Left cardiac atrium (tissue), 4 donors: ENCODE data around the gene TNFRSF19. TPM values are rescaled to one million over a fixed set of nuclear protein-coding genes. Genes with fewer than 3 reads are reported as not detected.

Experiments
- ATAC-seq, 2 donors: fragments of 200-7000 bp; cut with Tn5 transposase; one replicate each; pipeline ENCODE4 v1.9.1; 2020; ENCODE audit warnings: mild to moderate bottlenecking in 2 of 2, moderate library complexity in 2 of 2
- DNase-seq: peaks from one replicate; pipeline ENCODE4 v3.0.0-alpha.2; 2020
- intact Hi-C, 2 donors: fragments of 100-400 bp; cut with DNase I; formaldehyde crosslinking; loops; one replicate each; pipeline versions ENCODE4 v1.14.1 to v1.15.1; 2022 to 2023
- total RNA-seq, 2 donors: library from RNA; stranded (reverse); fragmentation: NEBNext Ultra II Directional; extraction: Animal tissue kit (Norgen Biotek cat#: 25700); gene quantifications; one replicate each; pipeline ENCODE4 v1.2.1, GENCODE V29; 2021
- donor health status: DM: no; HTN: yes; CAD: no.
- donor health status: DM: no; HTN: yes; CAD: no; lungs with severe emphysema.
- donor health status: DM: yes; HTN: yes; CAD: no.
- donor health status: Dilated cardiomyopathy.

TNFRSF19 gene
- total RNA-seq, 2 donors from 2014 or later: 35.6 to 45.7 TPM

GRCh38 chr13:23637829-23638228 is 67.6 kb downstream of the TNFRSF19 start:
- DNase-seq (no peak), ATAC-seq (peak in 1 of 2 donors; percentile 23)
- intact Hi-C loops: no loop called here

- no peak for DNase-seq
- intact Hi-C loops: no loop called here
- peak in 1 of 2 donors; percentile 26 for ATAC-seq
Observed at GRCh38 chr13:23639674-23640073, 69.5 kb downstream of the TNFRSF19 start.

- intact Hi-C loops: no loop called here
Observed at GRCh38 chr13:23642110-23642509, 71.9 kb downstream of the TNFRSF19 start.

GRCh38 chr13:23643338-23644125 is 73.3 kb downstream of the TNFRSF19 start:
- ATAC-seq: no peak
- DNase-seq: no peak
- intact Hi-C loops: no loop called here

More at GRCh38 chr13:23642110-23642509, 71.9 kb downstream of the TNFRSF19 start:
- ATAC-seq: no peak
- no peak for DNase-seq

- intact Hi-C loops: no loop called here
- no peak for ATAC-seq
Observed at GRCh38 chr13:23644126-23644419, 73.9 kb downstream of the TNFRSF19 start.

GRCh38 chr13:23644527-23645138 is 74.4 kb downstream of the TNFRSF19 start:
- intact Hi-C loops: no loop called here
- ATAC-seq: peak in 1 of 2 donors; percentile 62
- no peak for DNase-seq

More at GRCh38 chr13:23644126-23644419, 73.9 kb downstream of the TNFRSF19 start:
- DNase-seq: no peak

- intact Hi-C loops: no loop called here
- ATAC-seq (no peak), DNase-seq (no peak)
Observed at GRCh38 chr13:23645851-23646250, 75.6 kb downstream of the TNFRSF19 start.

GRCh38 chr13:23651439-23651838 is 81.2 kb downstream of the TNFRSF19 start:
- ATAC-seq (no peak), DNase-seq (no peak)
- intact Hi-C loops: no loop called here

GRCh38 chr13:23651887-23652286 is 81.7 kb downstream of the TNFRSF19 start:
- intact Hi-C loops: no loop called here
- ATAC-seq: no peak
- no peak for DNase-seq

GRCh38 chr13:23652909-23653726 is 82.9 kb downstream of the TNFRSF19 start:
- DNase-seq (no peak), ATAC-seq (peak in 1 of 2 donors; percentile 35)
- intact Hi-C loops: no loop called here

- ATAC-seq (peak; percentile 38 to 85), DNase-seq (peak; percentile 55)
- intact Hi-C loops: loop anchor here in 1 of 2 donors (5.0 kb wide), 1 partner anchor 32 kb away; no protein-coding TSS in a partner anchor
Observed at GRCh38 chr13:23654111-23655110, 84.2 kb downstream of the TNFRSF19 start.

- intact Hi-C loops: loop anchor here in 1 of 2 donors (5.0 kb wide), 1 partner anchor 33 kb away; no protein-coding TSS in a partner anchor
- ATAC-seq (no peak), DNase-seq (no peak)
Observed at GRCh38 chr13:23655321-23655720, 85.1 kb downstream of the TNFRSF19 start.

- intact Hi-C loops: loop anchor here in 1 of 2 donors (5.0 kb wide), 1 partner anchor 35 kb away; no protein-coding TSS in a partner anchor
- DNase-seq: no peak
- ATAC-seq: peak; percentile 48 to 61
Observed at GRCh38 chr13:23656637-23657371, 86.6 kb downstream of the TNFRSF19 start.

GRCh38 chr13:23658929-23659541 is 88.8 kb downstream of the TNFRSF19 start:
- peak; percentile 55 to 73 for ATAC-seq
- DNase-seq: no peak
- intact Hi-C loops: loop anchor here in 1 of 2 donors (5.0 kb wide), 1 partner anchor 37 kb away; no protein-coding TSS in a partner anchor

- intact Hi-C loops: no loop called here
- no peak for DNase-seq
- ATAC-seq: no peak
Observed at GRCh38 chr13:23660249-23660648, 90.0 kb downstream of the TNFRSF19 start.

GRCh38 chr13:23666582-23666981 is 96.4 kb downstream of the TNFRSF19 start:
- ATAC-seq (no peak), DNase-seq (no peak)
- intact Hi-C loops: no loop called here

- ATAC-seq (no peak), DNase-seq (no peak)
- intact Hi-C loops: no loop called here
Observed at GRCh38 chr13:23667750-23668149, 97.5 kb downstream of the TNFRSF19 start.
